ENCODE results near the gene GABBR2. TPM values are rescaled to one million over a fixed set of nuclear protein-coding genes. Genes with fewer than 3 reads are reported as not detected.

GABBR2 gene
- total RNA-seq, 1 experiment from 2014 or later = 6.3 TPM

DNA sequence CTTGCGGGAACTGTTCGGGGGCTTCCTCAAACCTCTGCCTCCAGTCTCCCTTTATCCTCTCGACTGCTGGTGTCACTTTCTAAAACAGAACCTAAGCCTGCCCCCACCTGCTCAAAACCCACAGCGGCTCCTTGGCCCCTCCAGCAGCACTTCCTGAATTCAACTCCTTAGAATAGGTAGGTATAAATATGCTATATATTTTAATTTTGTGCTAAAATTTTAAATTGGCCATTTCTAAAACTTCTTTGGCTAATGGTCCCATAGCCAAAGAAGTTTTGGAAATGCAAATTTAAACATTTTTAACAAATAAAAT is 381.5 kb downstream of the GABBR2 start:
- DNase-seq (ENCODE audit: low read depth, low spot score) (no peak), ATAC-seq (no peak)
- Histone ChIP-seq H3K36me3 (ENCODE audit: control insufficient read depth, insufficient read depth, low read length) (no peaks in the 10 kb centered on the region), H3K4me3 (ENCODE audit: low read depth in 2 of 2, low read length in 2 of 2) (no peak overlapping the region), H3K4me1 (ENCODE audit: control insufficient read depth, insufficient read depth, low read length) (no peaks in the 10 kb centered on the region), H3K9me3 (ENCODE audit: control insufficient read depth, insufficient read depth, low read depth, low read length) (no peaks in the 10 kb centered on the region), H3K27ac (ENCODE audit: low read length) (no peak overlapping the region), H3K27me3 (ENCODE audit: control insufficient read depth, insufficient read depth, low read length) (no peaks in the 10 kb centered on the region)
- BruUV-seq (replicated peaks) = no TSS peak
- CTCF ChIA-PET = no interaction called here
- in situ Hi-C loops (cut with HindIII; ENCODE audit: low pct_unique_long_range_greater_than_20kb, low sequenced_read_pairs) (no loop called here), intact Hi-C loops (cut with micrococcal nuclease; ENCODE audit: unreplicated experiment) (no loop called here)
- POLR2A ChIA-PET = no interaction called here
- TF ChIP-seq TCF7L2 (IDR thresholded peaks at IDR 0.05; ENCODE audit: low read depth, low read length) (no peak), SIN3A (IDR thresholded peaks at IDR 0.05; ENCODE audit: borderline replicate concordance, insufficient read depth, low read depth, low read length) (no peak), POLR2AphosphoS5 (IDR thresholded peaks at IDR 0.05; ENCODE audit: low read depth, low read length) (no peak)
- TF ChIP-seq, protein P1, sequence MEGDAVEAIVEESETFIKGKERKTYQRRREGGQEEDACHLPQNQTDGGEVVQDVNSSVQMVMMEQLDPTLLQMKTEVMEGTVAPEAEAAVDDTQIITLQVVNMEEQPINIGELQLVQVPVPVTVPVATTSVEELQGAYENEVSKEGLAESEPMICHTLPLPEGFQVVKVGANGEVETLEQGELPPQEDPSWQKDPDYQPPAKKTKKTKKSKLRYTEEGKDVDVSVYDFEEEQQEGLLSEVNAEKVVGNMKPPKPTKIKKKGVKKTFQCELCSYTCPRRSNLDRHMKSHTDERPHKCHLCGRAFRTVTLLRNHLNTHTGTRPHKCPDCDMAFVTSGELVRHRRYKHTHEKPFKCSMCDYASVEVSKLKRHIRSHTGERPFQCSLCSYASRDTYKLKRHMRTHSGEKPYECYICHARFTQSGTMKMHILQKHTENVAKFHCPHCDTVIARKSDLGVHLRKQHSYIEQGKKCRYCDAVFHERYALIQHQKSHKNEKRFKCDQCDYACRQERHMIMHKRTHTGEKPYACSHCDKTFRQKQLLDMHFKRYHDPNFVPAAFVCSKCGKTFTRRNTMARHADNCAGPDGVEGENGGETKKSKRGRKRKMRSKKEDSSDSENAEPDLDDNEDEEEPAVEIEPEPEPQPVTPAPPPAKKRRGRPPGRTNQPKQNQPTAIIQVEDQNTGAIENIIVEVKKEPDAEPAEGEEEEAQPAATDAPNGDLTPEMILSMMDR (IDR thresholded peaks at IDR 0.05) = no peak
- TF ChIP-seq, protein P2, sequence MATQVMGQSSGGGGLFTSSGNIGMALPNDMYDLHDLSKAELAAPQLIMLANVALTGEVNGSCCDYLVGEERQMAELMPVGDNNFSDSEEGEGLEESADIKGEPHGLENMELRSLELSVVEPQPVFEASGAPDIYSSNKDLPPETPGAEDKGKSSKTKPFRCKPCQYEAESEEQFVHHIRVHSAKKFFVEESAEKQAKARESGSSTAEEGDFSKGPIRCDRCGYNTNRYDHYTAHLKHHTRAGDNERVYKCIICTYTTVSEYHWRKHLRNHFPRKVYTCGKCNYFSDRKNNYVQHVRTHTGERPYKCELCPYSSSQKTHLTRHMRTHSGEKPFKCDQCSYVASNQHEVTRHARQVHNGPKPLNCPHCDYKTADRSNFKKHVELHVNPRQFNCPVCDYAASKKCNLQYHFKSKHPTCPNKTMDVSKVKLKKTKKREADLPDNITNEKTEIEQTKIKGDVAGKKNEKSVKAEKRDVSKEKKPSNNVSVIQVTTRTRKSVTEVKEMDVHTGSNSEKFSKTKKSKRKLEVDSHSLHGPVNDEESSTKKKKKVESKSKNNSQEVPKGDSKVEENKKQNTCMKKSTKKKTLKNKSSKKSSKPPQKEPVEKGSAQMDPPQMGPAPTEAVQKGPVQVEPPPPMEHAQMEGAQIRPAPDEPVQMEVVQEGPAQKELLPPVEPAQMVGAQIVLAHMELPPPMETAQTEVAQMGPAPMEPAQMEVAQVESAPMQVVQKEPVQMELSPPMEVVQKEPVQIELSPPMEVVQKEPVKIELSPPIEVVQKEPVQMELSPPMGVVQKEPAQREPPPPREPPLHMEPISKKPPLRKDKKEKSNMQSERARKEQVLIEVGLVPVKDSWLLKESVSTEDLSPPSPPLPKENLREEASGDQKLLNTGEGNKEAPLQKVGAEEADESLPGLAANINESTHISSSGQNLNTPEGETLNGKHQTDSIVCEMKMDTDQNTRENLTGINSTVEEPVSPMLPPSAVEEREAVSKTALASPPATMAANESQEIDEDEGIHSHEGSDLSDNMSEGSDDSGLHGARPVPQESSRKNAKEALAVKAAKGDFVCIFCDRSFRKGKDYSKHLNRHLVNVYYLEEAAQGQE (IDR thresholded peaks at IDR 0.05; ENCODE audit: insufficient read depth in 1 of 2, low read depth in 2 of 2, low read length in 1 of 2) = no peak

DNA sequence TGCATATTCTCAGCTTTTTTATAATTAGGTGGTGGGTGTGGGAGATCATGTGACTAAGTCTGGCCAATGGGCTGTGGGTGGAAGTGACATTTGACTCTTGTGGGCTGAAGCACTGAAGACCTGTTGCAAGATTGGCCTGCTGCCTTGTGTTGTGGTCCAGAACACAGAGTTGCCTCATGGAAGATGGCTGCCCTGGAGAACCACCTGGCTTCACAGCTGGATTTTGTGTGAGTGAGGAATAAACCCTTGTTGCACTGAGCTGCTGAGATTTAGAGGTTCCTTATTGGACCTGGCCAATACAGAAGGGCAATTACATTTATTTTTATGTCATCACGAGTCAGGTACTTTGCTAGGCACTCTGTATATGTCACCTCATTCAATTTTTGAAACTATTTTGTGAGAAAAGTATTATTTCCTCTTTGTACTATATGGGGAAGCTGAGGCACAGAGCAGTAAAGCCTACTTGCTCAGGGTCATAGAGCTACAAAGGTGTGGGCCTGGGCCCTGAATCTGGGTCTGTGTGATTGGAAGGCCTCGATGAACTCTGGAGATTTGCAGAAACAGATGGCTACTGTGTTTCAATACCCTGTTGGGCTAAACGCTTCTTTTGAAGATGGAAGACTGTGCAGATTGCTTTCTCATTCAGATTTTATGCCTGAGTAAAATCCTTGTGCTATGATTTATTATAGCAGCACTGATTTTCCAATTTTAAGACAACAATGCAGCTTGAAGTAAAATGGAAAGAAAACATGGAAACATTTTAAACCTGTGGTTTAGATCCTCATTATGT is 382.1 kb downstream of the GABBR2 start:
- intact Hi-C loops (cut with micrococcal nuclease; ENCODE audit: unreplicated experiment) (no loop called here), in situ Hi-C loops (cut with HindIII; ENCODE audit: low pct_unique_long_range_greater_than_20kb, low sequenced_read_pairs) (no loop called here)
- H3K36me3 ChIP-seq (ENCODE audit: control insufficient read depth, insufficient read depth, low read length) = no peaks in the 10 kb centered on the region
- TF ChIP-seq SIN3A (IDR thresholded peaks at IDR 0.05; ENCODE audit: borderline replicate concordance, insufficient read depth, low read depth, low read length) (no peak), POLR2AphosphoS5 (IDR thresholded peaks at IDR 0.05; ENCODE audit: low read depth, low read length) (no peak), TCF7L2 (IDR thresholded peaks at IDR 0.05; ENCODE audit: low read depth, low read length) (no peak)
- TF ChIP-seq, protein P1 (IDR thresholded peaks at IDR 0.05) = no peak
- BruUV-seq (replicated peaks) = no TSS peak
- CTCF ChIA-PET = no interaction called here
- no peak overlapping the region for H3K27ac ChIP-seq (ENCODE audit: low read length)
- ATAC-seq (no peak), DNase-seq (ENCODE audit: low read depth, low spot score) (no peak)
- POLR2A ChIA-PET = no interaction called here
- H3K9me3 ChIP-seq (ENCODE audit: control insufficient read depth, insufficient read depth, low read depth, low read length) = no peaks in the 10 kb centered on the region
- no peak overlapping the region for H3K4me3 ChIP-seq (ENCODE audit: low read depth in 2 of 2, low read length in 2 of 2)
- no peaks in the 10 kb centered on the region for H3K4me1 ChIP-seq (ENCODE audit: control insufficient read depth, insufficient read depth, low read length)
- H3K27me3 ChIP-seq (ENCODE audit: control insufficient read depth, insufficient read depth, low read length) = no peaks in the 10 kb centered on the region
